GM20431 (cell line): ENCODE measurements around the gene MACF1.
"Not testable (repeated sequence)": the region's sequence is repeated elsewhere in the genome, so short reads cannot be mapped to it uniquely, and the experiment has no call there.

Experiments used
- in situ Hi-C: fragments of 300-500 bp; cut with MseI, MboI; formaldehyde crosslinking; loops from one replicate; pipeline ENCODE4 v1.15.0; 2020; ENCODE audit warnings: low sequenced_read_pairs; ENCODE audit not compliant: unreplicated experiment

The MACF1 gene

DNA sequence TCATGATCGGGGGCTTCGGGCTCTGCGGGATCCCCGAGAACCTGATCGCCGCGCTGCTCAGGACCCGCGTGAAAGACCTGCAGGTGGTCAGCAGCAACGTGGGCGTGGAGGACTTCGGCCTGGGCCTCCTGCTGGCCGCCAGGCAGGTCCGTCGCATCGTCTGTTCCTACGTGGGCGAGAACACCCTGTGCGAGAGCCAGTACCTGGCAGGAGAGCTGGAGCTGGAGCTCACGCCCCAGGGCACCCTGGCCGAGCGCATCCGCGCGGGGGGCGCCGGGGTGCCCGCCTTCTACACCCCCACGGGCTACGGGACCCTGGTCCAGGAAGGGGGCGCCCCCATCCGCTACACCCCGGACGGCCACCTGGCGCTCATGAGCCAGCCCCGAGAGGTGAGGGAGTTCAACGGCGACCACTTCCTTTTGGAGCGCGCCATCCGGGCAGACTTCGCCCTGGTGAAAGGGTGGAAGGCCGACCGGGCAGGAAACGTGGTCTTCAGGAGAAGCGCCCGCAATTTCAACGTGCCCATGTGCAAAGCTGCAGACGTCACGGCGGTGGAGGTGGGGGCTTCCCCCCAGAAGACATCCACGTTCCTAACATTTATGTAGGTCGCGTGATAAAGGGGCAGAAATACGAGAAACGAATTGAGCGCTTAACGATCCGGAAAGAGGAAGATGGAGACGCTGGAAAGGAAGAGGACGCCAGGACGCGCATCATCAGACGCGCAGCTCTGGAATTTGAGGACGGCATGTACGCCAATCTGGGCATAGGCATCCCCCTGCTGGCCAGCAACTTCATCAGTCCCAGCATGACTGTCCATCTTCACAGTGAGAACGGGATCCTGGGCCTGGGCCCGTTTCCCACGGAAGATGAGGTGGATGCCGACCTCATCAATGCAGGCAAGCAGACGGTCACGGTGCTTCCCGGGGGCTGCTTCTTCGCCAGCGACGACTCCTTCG lies 310.9 kb downstream of the MACF1 start:
- in situ Hi-C loops: not testable (repeated sequence)

DNA sequence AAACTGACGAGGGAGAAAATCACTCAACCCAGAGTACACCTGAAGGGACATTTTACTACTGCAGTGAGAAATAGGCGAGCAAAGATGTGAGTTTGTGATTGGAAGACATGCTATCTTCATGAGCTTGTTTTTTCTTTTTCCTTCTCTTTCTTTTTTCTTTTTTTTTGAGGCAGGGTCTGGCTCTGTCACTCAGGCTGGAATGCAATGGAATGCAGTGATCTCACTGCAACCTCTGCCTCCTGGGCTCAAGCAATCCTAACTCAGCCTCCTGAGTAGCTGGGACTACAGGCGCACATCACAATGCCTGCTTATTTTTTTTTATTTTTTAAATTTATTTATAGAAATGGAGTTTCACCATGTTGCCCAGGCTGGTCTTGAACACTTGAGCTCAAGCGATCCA lies 312.3 kb downstream of the MACF1 start:
- in situ Hi-C loops: not testable (repeated sequence)

- in situ Hi-C loops: not testable (repeated sequence)
Observed at GRCh38 chr1:39517936-39518335, 313.4 kb downstream of the MACF1 start.

- in situ Hi-C loops: not testable (repeated sequence)
Observed at GRCh38 chr1:39519376-39519775, 314.9 kb downstream of the MACF1 start.

- in situ Hi-C loops: not testable (repeated sequence)
Observed at GRCh38 chr1:39522221-39522620, 317.7 kb downstream of the MACF1 start.

DNA sequence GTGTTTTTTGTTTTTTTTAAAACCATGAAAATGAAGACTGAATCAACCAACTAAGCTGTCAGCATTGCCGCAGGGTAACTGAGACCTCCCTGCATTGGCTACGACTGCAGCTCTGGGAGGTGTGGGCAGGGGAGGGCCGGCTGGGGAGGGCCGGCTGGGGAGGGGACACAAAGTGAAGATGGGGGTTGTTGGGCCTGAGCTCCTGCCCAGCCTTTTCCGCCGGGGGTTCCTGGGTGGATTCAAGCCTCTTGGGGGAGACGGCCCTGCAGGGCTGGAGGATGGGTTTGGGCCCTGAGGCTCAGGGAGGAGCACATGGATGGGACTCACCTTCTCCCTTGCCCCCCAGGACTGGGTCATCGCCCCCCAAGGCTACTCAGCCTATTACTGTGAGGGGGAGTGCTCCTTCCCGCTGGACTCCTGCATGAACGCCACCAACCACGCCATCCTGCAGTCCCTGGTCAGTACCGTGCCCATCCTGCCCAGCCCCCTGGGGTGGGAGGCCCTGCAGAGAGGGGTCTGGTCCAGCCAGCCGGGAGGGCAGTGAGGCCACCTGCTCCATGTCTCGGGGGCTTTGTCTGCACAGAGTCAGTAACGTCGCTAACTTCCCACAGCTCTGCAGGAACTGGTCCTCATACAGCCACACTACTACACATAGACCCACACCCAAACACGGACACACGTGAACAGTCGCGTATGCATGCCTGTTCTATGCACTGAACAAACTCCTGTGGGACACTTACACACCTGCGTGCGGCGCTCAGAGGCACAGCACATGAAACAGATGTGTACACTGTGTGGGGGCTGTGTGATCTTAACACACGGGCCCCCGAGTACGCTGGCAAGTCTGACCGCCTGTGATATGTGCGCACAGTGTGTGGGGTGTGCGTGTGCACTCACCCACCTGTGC lies 318.4 kb downstream of the MACF1 start:
- in situ Hi-C loops: no loop called here

- in situ Hi-C loops: no loop called here
Observed at GRCh38 chr1:39524171-39524570, 319.7 kb downstream of the MACF1 start.

GRCh38 chr1:39524591-39525365 lies 320.3 kb downstream of the MACF1 start:
- in situ Hi-C loops: no loop called here

- in situ Hi-C loops: no loop called here
Observed at GRCh38 chr1:39525366-39526165, 321.1 kb downstream of the MACF1 start.

DNA sequence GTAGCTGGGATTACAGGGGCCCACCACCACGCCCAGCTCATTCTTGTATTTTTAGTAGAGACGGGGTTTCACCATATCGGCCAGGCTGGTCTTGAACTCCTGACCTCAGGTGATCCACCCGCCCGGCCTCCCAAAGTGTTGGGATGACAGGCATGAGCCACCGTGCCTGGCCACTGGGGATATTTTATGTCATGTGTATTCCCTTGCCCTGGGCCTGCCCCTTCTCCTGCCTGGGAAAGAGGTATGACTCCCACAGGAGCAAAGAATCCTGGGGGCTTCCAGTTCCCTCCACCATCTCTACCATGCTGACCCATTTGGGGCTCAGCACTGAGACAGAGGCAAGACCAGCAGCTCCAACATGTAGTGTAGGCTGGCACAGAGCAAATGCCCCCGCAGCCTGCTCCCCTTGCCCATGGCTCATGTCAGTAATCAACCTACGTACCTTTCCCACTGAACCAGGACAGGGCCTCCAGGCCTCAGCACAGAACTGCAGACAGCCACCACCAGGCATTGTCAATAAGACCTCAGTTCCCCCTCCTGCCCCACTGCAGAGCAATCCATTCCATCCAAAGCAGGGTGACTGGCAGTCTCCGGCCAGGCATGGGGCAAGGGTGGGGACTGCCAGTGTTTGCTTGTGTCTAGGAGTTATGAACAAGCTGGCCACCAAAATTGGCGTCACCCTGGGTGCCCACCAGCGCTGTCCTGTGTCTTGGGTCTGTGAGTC lies 322.1 kb downstream of the MACF1 start:
- in situ Hi-C loops: no loop called here

GRCh38 chr1:39527190-39527579 lies 322.7 kb downstream of the MACF1 start:
- in situ Hi-C loops: not testable (repeated sequence)

- in situ Hi-C loops: no loop called here
Observed at GRCh38 chr1:39528082-39528481, 323.6 kb downstream of the MACF1 start.

- in situ Hi-C loops: loop anchor here (10.0 kb wide), 1 partner anchor 55 kb away; no protein-coding TSS in a partner anchor
Observed at GRCh38 chr1:39529901-39530535, 325.5 kb downstream of the MACF1 start.

DNA sequence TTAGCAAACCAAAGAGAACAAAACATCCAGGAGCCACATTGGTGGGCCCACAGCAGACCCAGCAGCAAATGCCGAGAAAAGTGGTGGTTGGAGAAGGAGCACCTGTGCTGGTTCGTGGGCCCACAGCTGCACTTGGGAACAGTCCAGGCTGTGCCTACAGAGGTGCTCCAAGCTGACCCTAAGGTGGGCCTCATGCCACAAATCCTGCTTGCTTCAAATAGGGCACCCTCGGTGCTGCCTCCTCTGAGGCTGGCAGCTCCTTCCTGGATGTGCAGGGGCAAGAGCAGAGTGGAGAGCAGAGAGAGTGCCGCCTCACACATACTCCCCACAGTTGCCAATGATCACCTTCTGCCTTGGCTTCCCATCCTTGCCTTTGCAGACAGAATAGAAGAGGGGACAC lies 327.0 kb downstream of the MACF1 start:
- in situ Hi-C loops: loop anchor here (10.0 kb wide), 1 partner anchor 57 kb away; no protein-coding TSS in a partner anchor

GRCh38 chr1:39533442-39533841 lies 328.9 kb downstream of the MACF1 start:
- in situ Hi-C loops: loop anchor here (10.0 kb wide), 1 partner anchor 59 kb away; no protein-coding TSS in a partner anchor
